GM12874 (cell line): ENCODE data around the gene ZNF462.

Experiments
- CTCF ChIP-seq: IDR thresholded peaks from 2 replicates; pipeline ENCODE4 v1.5.1; 2011; ENCODE audit warnings: low read depth, mild to moderate bottlenecking, control low read depth, low read length, moderate library complexity; ENCODE audit not compliant: insufficient read depth

The ZNF462 gene

GRCh38 chr9:106969696-106970095 is 106.7 kb downstream of the ZNF462 start:
- TF ChIP-seq CTCF = no peak

GRCh38 chr9:106970219-106970975 is 107.4 kb downstream of the ZNF462 start:
- no peak for TF ChIP-seq CTCF

- TF ChIP-seq CTCF = no peak
Observed at GRCh38 chr9:106970976-106971457, 108.1 kb downstream of the ZNF462 start.

- TF ChIP-seq CTCF = no peak
Observed at GRCh38 chr9:106972082-106972481, 109.1 kb downstream of the ZNF462 start.

GRCh38 chr9:106974341-106974740 is 111.4 kb downstream of the ZNF462 start:
- no peak for TF ChIP-seq CTCF

GRCh38 chr9:106976772-106977171 is 113.8 kb downstream of the ZNF462 start:
- TF ChIP-seq CTCF = no peak

- no peak for TF ChIP-seq CTCF
Observed at GRCh38 chr9:106980551-106981101, 117.7 kb downstream of the ZNF462 start.
